WERI-Rb-1 (cell line): Measurements from ENCODE around the gene LPCAT1.
A peak's percentile ranks its signal among the peaks of the same experiment; 100 is the strongest.
"Not testable (repeated sequence)": the region's sequence is repeated elsewhere in the genome, so short reads cannot be mapped to it uniquely, and the experiment has no call there.

Experiments used
- DNase-seq: peaks from one replicate; pipeline ENCODE4 v3.0.0-alpha.2; 2020
- H3K27ac ChIP-seq: fragments of 250-450 bp; sonication (Bioruptor Pico); 2 replicates; pipeline ENCODE4 v1.5.1; 2020; ENCODE audit warnings: mild to moderate bottlenecking, moderate library complexity
- H3K27me3 ChIP-seq: fragments of 250-450 bp; sonication (Bioruptor Pico); 2 replicates; pipeline ENCODE4 v1.5.1; 2021; ENCODE audit warnings: mild to moderate bottlenecking, low read depth, moderate library complexity; ENCODE audit not compliant: insufficient read depth, severe bottlenecking
- H3K36me3 ChIP-seq: fragments of 250-450 bp; sonication (Bioruptor Pico); 2 replicates; pipeline ENCODE4 v1.5.1; 2020; ENCODE audit warnings: mild to moderate bottlenecking, moderate library complexity
- H3K4me3 ChIP-seq: 2 replicates; pipeline ENCODE4 v1.5.1; 2011; ENCODE audit warnings: low read depth, mild to moderate bottlenecking, control low read depth, low read length
- H3K9me3 ChIP-seq: fragments of 250-450 bp; sonication (Bioruptor Pico); 2 replicates; pipeline ENCODE4 v1.5.1; 2021; ENCODE audit warnings: mild to moderate bottlenecking, moderate library complexity; ENCODE audit not compliant: severe bottlenecking
- CTCF ChIP-seq: IDR thresholded peaks from 2 replicates; pipeline ENCODE4 v1.5.1; 2011; ENCODE audit warnings: low read depth, mild to moderate bottlenecking, control low read depth, inconsistent platforms, low read length

LPCAT1 gene

GRCh38 chr5:1523793-1524480, at the start of gene LPCAT1:
LPCAT1 (minus strand) TSS chr5:1523960; CDS start chr5:1523844, 116 bp downstream.
- Histone ChIP-seq H3K27ac (peak within 1 kb of the TSS; percentile 79), H3K36me3 (peaks cover 25% of the 10 kb centered on the region), H3K9me3 (no peaks in the 10 kb centered on the region), H3K4me3 (peak within 1 kb of the TSS; percentile 57), H3K27me3 (no peaks in the 10 kb centered on the region)
- TF ChIP-seq CTCF = no peak
- DNase-seq = peak; percentile 79

DNA sequence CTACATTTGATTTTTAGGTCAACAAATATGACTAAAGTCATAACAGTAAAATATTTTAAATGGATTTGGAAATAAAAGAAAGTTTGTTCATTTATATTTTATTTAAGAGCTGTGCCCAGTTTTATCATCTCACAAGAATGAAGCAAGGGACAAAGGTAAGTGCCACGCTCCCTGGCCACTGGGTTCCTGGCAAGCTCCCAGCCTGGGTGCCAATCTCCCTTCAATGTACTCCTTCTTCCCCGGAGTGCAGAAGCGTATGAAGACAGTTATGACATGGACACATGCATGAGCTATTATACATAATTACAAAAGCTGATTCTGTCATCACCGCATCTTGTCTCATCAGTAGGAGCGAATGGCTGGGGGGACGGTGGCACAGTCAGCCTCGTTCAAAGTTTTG, 48.1 kb upstream of the LPCAT1 start:
- H3K27ac ChIP-seq, H3K27me3 ChIP-seq, H3K36me3 ChIP-seq, H3K9me3 ChIP-seq, H3K4me3 ChIP-seq, DNase-seq: not testable (repeated sequence)

DNA sequence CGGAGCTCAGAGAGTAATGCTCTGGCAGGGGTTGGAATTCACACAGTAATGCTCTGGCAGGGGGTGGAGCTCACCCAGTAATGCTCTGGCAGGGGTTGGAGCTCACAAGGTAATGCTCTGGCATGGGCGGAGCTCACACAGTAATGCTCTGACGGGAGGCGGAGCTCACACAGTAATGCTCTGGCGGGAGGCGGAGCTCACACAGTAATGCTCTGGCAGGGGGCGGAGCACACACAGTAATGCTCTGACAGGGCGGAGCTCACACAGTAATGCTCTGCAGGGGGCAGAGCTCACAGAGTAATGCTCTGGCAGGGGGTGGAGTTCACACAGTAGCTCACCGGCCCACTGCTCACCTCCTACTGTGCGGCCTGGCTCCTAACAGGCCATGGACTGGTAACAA, 47.2 kb upstream of the LPCAT1 start:
- DNase-seq = no peak
- Histone ChIP-seq H3K27ac (no peak overlapping the region), H3K4me3 (no peak overlapping the region), H3K36me3 (peaks cover 3% of the 10 kb centered on the region; the same call in 1 of the 2 replicates), H3K27me3 (no peaks in the 10 kb centered on the region), H3K9me3 (no peaks in the 10 kb centered on the region)
- TF ChIP-seq CTCF = no peak

- H3K9me3 ChIP-seq = no peaks in the 10 kb centered on the region
- H3K36me3 ChIP-seq = peaks cover 3% of the 10 kb centered on the region; the same call in 1 of the 2 replicates
- DNase-seq = no peak
- TF ChIP-seq CTCF = no peak
- no peak overlapping the region for H3K27ac ChIP-seq
- H3K27me3 ChIP-seq = no peaks in the 10 kb centered on the region
- H3K4me3 ChIP-seq = no peak overlapping the region
These were observed 44.6 kb upstream of the LPCAT1 start for GRCh38 chr5:1568201-1568979.

- not testable (repeated sequence) for H3K27ac ChIP-seq, H3K27me3 ChIP-seq, H3K9me3 ChIP-seq, H3K4me3 ChIP-seq, DNase-seq, H3K36me3 ChIP-seq
These were observed 43.9 kb upstream of the LPCAT1 start for GRCh38 chr5:1567527-1568200.

DNA sequence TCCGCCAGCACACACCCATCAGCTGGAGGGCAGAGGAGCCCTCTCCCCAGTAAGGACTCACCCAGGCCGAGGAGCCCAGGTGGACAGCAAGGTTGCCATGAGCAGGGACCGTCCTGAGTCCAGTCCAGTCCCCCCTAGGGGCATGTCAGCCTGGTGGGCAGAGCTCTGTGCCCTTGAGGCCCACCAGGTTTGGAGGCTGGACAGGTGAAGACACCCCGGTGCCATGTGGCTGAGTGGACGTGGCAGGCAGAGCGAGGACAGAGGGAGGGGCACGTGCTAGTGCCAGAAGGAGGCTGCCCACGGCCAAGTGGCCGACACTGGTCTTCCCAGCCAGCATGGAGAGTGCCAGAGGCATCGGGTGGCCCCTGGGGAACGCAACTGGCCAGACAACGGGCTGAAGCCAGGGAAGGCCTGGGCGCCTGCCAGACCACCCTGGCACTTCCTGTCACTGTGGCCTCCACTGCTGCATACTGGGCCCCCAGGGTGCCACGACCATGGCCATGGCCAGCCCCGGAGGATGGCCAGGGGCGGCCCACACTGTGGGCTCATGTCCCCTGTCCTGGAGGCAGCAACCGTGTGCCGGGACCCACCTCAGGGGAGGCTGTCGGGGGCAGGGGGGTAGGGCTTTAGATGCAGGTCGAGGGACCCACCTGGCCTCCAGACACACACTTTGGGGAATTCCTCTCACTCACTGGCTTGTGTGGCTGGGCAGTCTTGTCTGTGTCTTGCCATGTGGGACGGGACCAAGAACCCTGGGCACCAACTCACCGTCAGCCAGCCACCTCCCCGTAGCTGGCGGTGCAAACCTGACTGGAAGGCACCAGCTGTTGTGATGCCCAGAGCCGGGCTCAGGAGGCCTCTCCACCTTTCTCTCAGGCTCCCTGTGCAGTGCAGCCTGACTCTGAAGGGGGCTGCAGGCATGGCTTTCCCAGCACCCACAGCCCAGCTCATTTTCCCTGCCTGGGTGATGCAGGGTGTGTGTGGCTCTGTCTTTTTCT, 42.3 kb upstream of the LPCAT1 start:
- peaks cover 3% of the 10 kb centered on the region for H3K9me3 ChIP-seq
- H3K27me3 ChIP-seq = no peaks in the 10 kb centered on the region
- TF ChIP-seq CTCF = no peak
- peak overlapping the region; percentile 12 for H3K27ac ChIP-seq
- no peak for DNase-seq
- H3K4me3 ChIP-seq = no peak overlapping the region
- no peaks in the 10 kb centered on the region for H3K36me3 ChIP-seq
